PC-9 (cell line): Measurements from ENCODE around the gene GVQW3.

ENCODE experiments used
- EZH2 ChIP-seq: fragments of 200-600 bp; sonication (generic); IDR thresholded peaks from 2 replicates; pipeline ENCODE4 v1.8.0; 2017; ENCODE audit warnings: antibody characterized with exemption, low read depth
- TF ChIP-seq, protein P1 (sequence below): fragments of 200-600 bp; sonication (generic); conservative IDR thresholded peaks from 2 replicates; pipeline ENCODE4 v1.6.1; 2017; ENCODE audit warnings: mixed run types, antibody characterized with exemption, mild to moderate bottlenecking, moderate library complexity

DNA sequence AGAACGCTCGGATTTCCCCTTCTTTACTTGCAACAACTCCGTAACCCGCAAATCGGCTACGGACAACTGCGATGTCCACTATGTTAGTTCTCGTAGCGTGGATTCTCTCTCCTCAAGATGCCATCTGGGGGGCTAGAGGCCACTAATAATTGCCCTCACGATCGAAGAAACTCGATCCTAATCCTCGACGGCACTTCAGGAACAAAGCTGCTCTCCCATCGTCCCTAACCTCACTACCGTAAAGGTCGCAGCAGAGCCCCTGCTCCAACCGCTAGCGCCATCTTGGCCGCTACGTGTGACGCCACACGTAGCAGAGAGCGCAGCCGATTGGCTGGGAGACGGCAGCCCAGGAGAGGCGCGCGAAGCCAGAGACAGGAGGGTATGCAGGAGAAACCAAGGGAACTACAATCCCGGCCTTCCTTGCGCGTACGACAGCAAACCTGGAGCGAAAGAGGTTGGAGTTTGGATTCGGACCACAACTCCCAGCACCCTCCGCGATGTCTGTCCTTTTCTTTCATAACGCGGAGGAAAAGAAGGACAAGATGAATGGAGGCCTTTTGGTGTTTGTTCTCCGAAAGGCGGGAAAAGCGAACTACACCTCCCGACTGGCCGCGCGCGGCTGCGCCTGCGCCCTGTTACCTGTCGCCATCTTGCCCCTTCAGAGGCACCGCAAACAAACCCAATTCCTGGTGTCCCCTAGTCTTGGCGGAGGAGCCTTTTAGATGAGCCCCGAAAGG lies 63.4 kb downstream of the GVQW3 start, which contains the start of gene EMSY:
- TF ChIP-seq, protein P1, sequence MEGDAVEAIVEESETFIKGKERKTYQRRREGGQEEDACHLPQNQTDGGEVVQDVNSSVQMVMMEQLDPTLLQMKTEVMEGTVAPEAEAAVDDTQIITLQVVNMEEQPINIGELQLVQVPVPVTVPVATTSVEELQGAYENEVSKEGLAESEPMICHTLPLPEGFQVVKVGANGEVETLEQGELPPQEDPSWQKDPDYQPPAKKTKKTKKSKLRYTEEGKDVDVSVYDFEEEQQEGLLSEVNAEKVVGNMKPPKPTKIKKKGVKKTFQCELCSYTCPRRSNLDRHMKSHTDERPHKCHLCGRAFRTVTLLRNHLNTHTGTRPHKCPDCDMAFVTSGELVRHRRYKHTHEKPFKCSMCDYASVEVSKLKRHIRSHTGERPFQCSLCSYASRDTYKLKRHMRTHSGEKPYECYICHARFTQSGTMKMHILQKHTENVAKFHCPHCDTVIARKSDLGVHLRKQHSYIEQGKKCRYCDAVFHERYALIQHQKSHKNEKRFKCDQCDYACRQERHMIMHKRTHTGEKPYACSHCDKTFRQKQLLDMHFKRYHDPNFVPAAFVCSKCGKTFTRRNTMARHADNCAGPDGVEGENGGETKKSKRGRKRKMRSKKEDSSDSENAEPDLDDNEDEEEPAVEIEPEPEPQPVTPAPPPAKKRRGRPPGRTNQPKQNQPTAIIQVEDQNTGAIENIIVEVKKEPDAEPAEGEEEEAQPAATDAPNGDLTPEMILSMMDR = no peak
- TF ChIP-seq EZH2 = no peak
